GM21737 (cell line): ENCODE data around the gene EPB41L2.

Experiments
- ATAC-seq: cut with Tn5 transposase; IDR thresholded peaks from one replicate; pipeline ENCODE4 v1.9.1; 2021; ENCODE audit warnings: mild to moderate bottlenecking, moderate library complexity; ENCODE audit not compliant: unreplicated experiment

The EPB41L2 gene

DNA sequence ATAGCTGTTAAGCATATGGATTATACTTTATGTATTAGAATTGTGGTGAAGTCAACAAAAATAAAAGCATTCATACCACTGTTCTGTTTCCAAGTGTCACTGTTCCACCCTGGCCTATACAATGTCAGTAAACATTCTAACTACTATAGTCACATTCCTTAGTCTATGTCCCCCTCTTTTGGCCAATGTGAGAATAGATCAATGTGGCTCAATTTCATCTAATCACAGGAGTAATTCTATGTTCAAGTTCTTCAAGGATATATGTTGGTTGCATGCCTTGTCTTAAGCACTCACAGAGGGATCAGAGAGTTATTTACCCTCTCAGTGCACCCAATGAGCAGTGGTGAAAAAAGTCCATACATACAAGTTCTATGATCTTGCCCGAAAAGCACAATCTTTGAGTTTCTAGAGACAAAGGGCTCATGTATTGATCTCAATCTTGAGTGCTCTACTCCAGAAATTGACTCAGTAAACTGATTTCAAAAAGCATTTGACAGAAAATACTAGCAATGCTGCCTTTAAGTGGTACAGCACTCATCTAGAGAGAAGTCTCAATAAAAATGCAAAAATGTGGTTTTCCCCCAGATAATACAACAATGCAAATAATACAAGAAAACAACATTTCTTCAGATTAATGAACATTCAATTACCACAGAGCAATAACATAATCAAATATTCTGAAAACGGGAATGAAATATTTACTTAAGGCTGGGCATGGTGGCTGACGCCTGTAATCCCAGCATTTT, 219.3 kb downstream of the EPB41L2 start:
- ATAC-seq = peak; percentile 54

DNA sequence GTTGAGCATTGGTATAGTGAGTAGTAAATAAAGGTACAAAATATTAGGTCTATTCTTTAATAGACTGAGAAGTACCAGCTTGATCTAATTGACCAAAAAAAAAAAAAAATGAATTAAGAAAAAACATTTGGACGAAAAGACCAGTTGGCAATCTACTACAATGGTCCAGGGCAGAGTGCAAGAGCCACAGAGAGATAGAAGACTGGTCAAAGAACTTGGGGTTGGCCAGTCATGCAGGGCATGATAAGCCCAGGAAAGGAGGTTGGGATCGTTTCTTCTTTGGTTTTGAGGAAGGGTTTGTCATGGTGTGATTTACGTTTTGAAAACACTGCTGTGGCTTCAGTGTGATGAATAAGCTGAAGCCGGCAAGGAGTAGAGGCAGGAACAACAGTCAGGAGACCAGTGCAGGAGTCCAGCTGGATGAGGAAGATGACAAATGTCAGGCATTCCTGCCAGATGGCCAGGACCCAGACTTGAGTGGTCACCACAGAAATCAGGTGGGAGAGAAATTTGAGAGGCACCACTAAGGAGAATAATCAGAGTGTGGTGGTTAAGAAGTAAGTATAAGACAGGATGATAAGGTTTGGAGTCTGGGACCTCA, 221.8 kb downstream of the EPB41L2 start:
- no peak for ATAC-seq

DNA sequence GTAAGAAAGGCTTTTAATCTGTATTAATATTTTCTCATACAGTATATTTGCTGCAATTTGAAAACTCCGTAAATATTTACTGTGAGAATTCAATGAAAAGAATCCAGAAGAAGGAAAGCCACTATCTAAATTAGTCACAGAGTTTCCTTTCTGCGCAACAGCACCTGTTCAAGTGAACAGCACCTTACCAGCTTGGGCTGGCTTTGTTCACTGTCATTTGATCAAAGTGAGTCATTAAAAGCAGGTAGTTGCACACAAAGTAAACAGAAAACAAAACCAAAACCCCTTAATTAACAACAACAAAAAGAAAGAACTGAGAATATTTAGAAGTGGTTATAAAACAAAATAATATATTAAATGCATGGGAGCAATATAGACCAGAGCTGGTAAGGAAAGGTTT, 223.0 kb downstream of the EPB41L2 start:
- no peak for ATAC-seq

DNA sequence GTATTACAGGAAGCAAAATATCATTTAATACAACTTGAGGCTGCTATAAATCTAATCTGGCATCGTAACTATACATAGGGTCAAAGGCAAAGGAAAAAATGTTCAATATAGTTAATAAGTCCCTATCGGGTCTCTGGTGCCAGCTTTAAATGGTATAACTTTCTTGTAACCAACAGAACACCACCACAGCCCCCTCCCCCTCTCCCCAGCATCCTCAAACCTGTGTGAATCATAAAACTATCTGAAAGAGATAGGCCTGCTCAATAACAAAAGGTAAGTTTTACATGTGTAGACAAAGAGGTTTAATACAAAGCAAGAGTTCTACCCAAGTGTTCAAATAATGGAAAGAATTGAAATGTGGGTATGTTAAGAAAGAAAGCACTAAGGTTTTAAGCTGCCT, 223.7 kb downstream of the EPB41L2 start:
- ATAC-seq = no peak

DNA sequence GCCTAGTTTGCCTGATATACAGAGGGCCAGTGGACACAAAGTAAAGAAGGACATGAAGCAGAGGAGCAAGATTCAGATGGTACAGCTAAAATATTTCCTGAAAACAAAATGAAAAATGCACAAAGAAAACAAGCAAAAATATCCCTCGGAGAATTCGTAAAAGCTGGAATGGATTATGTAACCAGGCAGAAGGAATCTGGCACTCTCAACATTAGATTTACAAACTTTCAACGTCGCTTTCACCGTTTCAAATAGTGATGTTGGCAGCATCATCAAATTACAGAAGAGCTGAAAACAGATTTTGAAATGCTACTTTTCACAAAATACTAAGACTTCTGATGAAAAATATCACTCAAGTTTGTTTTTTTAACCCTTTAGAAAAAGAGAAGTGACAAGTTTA, 224.1 kb downstream of the EPB41L2 start:
- no peak for ATAC-seq

DNA sequence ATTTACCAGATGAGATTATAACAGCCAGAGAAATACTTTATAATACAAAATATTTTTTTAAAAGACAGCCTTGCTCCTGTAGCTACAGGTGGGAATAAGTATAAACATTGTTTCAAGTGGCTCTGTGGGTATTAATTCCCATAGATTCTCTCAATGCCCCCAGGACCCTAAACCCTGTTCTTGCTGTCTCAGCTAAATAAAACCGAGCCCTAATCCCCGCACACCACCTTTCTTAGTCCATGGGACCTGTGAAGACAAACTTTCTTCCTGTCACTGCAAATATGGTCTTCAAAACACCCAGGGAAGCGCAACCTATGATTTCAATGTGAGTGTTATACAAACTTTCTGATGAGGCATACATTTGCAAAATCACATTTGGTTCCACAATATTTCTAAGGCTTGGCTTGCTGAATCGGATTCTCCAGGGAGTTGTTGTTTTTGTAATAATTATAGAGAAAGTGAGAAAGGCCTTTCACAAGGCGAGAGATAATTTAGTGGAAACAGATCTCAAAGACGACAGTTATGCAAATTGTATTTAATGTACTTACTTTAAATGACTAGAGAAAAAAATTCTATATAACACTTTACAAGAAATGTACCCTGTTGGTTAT, 224.7 kb downstream of the EPB41L2 start:
- ATAC-seq = no peak

DNA sequence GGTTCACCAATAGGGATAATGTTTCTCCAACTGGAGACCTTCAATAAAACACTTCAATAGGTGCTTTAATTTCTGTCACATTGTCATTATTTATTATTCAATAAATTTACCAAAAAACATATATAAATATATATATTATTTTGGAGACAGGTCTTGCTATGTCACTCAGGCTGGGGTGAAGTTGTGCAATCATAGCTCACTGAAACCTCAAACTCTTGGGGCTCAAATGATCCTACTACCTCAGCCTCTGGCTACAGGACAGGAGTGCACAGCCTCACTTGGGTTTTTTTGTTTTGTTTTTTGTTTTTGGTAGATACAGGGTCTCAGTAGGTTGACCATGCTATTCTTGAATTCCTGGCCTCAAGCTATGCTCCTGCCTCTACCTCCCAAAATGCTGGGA, 226.0 kb downstream of the EPB41L2 start:
- ATAC-seq = no peak

DNA sequence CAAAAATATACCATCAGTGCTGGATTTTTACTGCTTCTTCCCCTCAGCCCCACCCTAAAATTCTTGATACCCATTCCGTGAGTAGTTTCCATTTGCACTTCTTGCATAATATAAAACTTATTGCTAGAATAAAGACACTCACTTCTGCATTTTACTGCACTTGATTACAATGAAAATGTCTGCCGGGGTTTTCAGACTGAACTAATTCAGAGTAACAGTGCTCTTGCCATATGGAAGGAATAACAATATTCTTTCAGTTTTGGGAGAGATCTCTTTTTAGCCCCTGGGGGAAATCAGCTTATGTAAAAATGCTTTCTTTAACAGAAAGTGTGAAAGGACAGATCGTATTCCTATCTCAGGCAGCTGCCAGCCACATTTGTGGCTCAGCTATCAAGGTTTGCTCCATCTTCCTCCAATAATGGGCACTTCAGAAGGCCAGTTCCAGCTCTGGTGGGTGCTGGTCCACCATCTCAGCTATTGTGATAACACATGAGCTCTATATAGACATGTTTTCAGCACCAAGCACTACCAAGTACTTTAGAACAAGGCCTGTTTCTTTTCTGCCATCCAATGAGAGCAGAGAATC, 226.9 kb downstream of the EPB41L2 start:
- no peak for ATAC-seq

DNA sequence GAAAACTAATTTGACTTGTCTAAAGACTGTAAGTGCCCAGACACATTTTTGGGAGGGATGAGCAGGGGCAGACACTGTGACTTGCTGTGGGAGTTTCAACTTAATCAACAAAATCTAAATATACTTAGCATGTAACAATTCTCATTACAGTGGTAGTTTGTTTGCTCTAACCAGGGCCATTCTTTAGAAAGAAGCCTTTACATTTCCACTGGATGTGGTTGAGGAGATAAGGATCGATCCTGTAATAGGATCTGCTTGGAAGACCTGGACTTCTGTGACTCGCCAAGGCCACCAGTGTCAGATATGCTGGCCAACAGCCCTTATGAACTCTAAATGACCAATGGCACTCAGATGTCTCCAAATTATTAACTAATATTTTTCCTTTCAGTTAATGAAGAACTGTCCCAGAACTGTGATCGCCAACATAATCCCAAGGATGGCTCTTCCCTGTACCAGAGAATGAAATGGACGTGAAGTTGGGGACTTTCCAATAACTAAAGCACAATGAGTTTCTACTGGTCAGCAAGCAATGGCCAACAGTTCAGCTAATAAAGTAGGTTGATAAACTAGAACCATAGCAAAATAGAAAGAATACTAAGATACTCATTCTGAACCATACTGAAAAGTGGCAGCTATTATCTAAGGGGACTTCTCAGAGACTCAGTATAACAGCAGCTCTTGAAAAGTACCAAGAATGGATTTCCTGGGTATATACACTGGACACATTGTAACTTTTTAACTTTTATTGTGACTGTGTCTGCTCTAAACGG, 228.4 kb downstream of the EPB41L2 start:
- no peak for ATAC-seq

DNA sequence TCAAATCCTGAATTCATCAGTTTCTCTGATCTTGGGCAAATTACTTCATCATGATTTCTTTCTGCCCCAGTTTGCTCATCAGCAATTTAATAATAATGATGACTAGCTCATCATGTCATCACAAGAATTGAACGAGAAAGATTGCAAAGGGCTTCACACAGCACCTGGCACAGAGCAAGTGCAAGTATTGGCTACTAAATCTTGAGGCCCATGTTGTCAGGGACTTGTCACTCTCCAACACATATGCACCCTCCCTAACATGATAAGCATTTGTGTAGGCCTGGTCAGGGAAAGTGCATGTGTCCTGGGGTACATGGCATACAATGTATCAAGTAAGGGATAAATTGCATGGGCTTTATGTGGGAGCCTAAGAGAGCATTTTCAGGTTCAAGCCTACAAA, 229.5 kb downstream of the EPB41L2 start:
- ATAC-seq = no peak

DNA sequence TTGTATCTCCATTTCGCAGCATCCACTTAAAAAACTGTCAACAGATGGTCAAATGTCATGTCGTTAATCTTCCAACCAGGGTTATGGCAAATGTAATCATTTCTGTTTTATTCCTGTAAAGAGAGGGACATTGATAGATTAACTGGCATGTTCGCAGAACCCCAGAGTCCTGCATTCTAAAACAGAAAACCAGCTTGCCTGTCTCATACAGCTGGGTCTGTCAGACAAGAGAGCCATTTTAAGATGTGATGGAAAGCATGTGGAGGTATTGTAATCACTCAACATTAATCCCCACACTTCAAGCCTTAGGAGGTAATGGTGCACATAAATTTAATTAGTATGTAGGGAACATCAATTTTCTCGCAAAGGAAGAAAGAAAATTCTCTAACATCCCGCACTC, 231.4 kb downstream of the EPB41L2 start:
- ATAC-seq = no peak

DNA sequence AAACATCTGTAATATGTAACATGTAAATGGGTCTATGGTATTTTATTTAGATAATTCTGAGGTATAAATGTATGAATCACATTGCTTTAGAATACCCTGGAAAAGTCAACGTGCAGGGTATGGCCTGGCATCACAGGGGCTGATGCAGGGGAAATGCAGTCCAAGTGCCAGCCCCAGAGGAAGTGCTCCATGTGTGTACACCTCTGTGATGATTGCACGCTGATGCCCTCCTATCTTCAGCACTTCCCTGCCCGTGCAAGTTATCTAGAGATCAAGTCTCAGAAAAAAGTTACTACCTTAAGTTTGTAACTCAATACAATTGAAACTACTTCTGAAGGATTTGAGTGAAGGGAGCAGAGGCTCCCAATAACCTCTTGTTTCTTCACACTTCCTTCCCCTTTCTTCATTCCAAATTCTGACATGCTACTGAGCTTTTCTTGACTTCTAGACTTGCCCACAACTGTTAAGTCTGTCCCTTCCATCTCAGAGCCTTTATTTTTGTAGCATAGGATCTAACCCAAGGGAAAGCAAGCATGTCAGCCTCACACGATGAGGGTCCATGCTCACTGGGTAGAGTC, 233.6 kb downstream of the EPB41L2 start:
- ATAC-seq = no peak

DNA sequence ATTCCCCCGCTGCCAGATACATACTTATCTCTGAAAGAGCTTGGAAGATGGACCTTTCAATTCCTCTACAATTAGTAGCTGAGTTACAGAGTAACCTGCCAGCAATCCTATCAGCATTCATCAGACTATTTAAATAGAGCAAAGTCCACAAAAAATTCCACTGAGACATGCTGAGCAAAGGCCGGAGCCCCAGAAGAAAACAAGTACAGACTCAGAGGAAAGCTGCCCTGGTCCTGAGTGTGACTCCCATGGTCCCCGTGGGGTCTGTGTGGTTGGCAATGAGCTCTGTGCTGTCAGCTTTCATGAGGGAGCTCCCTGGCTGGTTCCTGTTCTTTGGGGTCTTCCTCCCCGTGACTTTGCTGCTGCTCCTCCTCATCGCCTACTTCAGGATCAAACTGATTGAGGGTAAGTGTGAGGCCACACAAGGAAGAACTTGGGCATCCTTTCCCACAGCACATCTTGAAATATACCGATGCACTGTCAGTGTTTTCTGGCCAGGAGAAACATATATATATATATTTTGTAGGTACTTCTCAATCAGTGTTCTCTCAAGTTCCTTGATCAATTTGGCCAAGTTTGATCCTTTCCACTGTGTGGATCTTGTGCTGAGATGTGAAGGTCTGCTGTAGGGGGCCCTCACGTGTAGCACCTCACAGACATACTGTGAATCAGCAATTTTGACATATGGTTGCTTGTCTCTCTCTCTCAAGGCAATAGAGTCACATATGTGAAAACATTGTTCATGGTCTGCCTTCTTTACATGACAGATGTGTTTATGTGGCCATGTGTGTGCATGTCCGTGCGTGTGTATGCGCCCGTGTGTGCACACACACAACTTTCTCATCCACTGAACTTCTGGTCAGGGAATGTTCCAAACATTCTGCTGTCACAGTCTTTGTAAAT, 235.5 kb downstream of the EPB41L2 start, which contains the start of gene SMLR1:
SMLR1 (plus strand) TSS at position 160 of the 903 bp plus-strand sequence; CDS start at position 168, 8 bp downstream.
- ATAC-seq = no peak

DNA sequence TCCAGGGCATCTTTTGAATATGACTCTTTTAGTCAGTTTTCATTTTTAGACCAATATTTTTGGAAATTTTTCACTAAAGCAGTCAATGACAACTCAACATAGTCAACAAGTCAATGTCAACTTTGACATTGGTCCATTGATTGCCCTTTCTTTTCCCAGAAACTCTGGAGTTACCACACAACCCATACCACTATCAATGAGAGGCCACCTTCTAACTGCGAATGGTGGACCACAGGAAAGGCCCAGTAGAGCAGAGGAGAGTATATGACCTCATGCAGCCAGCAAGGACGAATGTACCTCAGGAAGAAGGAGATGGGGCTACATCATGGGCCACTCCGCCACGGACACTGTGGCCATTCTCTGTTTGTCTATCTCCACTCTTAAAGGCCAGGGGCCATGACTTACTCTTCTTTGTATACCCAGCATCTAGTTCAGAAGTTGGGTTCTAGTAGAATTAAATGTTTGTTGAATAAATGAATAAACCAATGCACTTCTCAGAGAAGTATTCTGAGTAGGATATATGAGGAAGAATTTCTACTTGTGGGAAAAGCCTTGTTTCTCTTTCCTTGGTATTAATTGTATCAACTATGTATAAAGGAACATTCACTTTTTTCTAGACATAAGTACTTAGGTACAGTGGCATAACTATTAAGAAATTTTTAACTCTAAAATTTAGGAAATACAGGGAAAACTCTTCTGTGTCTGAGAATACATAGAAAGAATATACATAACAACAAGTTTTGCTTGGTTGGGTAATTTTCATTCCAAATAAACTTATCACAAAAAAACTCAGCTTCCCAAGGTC, 236.4 kb downstream of the EPB41L2 start:
- no peak for ATAC-seq

DNA sequence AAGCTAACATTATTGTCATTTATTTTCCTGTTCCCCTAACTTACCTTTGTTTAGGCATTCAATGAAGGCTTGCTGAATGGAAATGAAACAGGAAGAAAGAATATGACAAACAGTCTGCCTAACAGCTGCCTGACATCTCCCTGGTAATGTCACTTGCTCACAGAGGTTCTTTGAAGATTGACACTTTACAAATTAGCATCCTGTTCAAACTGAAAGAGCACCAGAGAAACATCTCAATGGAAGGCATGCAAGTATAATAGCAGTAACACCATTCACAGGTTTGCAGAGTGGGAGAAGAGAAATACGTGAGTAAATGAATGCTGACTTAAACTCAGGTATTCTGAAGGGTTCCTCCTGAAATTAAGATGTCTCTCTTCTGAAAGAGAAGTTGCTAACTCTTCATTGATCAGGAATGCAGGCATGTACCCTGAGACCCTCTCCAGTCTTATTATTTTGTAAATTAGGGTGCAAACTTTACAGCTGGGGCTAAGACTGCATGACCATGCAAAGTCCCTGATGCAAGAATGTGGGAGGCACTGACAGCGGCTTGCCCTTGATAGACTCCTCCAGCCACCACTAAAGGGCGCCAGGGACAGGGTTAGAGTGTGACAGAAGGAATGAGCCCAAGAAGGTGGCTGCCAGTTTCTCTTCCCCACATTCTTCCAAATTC, 237.1 kb downstream of the EPB41L2 start:
- ATAC-seq = no peak

DNA sequence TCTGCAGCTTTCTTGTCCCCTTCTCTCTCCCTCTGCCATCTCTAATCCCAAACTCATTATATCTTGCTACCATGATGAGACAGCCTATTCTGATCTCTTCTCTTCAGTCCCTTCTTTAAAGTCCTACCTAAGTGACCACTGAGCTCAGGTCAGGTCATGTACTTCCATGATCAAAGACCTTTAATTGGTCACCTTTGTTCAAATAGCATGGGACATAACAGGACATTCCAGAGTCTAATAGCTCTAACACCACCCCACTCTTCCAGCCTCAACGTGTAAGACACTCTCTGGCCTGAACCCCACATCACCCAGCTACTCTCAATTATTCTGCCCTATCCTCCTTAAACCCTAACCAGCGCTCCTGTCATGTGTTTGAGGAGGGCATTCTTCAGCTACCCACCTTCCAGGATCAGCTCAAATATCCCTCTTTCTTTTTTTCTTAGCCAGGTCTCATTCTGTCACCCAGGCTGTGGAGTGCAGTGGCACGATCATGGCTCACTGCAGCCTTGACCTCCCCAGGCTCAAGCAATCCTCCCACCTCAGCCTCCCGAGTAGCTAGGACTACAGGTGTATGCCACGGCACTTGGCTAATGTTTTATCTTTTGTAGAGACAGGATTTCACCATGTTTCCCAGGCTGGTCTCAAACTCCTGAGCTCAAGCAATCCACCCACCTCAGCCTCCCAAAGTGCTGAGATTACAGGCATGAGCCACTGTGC, 237.9 kb downstream of the EPB41L2 start:
- no peak for ATAC-seq

DNA sequence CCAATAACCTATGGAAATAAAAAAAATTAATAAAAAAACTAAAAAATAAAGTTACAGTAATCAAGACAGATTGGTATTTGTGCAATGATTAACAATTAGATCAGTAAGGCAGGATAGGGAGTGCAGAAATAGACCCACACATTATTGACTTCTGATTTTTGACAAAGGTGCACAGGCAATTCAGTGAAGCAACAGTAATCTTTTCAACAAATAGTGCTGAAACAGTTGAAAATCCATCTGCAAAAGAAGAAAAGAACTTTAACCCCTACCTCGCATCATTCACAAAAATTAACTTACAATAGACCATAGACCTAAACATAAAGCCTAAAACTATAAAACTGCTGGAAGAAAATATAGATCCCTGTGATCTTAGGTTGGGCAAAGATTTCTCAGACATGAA, 240.3 kb downstream of the EPB41L2 start:
- ATAC-seq = no peak
